Measurements from ENCODE around the gene AUTS2. TPM values are rescaled to one million over a fixed set of nuclear protein-coding genes. Genes with fewer than 3 reads are reported as not detected.

Gene AUTS2
- total RNA-seq, 1 experiment from 2014 or later: 256 TPM

DNA sequence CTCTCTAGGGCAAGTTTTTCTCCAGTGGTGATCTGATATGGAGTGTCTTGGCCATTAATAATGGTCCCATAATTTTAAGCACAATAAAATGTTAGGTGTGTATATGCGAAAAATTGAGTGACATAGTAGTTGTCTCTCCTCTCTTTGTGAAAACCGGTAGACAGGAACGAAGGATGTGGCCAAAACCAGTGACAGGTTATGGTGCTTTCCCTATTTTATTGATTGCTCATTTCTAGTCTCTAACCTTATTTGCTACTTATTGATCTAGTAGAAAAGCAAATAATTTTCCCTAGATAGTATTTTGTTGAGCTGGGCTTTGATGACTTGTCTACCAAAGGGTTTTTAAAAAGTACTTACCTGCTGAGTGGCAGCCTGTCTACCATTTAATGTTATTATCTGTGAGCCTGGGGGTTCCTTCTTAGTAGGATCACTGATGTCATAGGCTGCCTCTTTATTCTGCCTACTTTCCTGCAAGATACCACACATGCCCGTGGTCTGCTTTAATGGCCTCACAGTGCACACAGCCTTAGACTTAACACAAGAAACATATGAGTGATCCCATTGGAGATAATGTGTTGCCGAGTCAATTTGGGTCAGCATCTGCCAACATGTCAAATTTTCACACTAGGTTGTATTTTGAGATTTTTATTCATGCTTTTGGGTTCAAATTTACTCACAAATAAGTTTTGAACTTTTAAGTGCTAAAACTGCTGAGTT is 100.0 kb downstream of the AUTS2 start:
- Histone ChIP-seq H3K18ac (ENCODE audit: insufficient read length, low read depth, low read length) (no peak overlapping the region), H3K27ac (ENCODE audit: insufficient read length, low read depth, low read length) (no peak overlapping the region), H2BK20ac (ENCODE audit: low read depth, low read length, poor library complexity, severe bottlenecking) (no peak overlapping the region), H2BK15ac (ENCODE audit: low read depth, low read length) (no peak overlapping the region), H3K56ac (ENCODE audit: insufficient read length, low read depth, low read length) (no peak overlapping the region), H3K23me2 (ENCODE audit: insufficient read length, low read depth, low read length, poor library complexity, severe bottlenecking) (no peaks in the 10 kb centered on the region), H4K5ac (ENCODE audit: insufficient read length, low read depth, low read length) (no peak overlapping the region), H3T11ph (ENCODE audit: low read length) (no peak overlapping the region), H2AK5ac (ENCODE audit: insufficient read length, low read length) (no peak overlapping the region), H3K9me3 (ENCODE audit: control insufficient read depth, low read depth, low read length) (no peaks in the 10 kb centered on the region), H3K79me2 (ENCODE audit: insufficient read depth, low read length) (no peaks in the 10 kb centered on the region; the same call in 1 of the 2 replicates), H3K14ac (ENCODE audit: insufficient read depth, low read length) (no peak overlapping the region), H3K23ac (ENCODE audit: insufficient read length, low read depth, low read length) (no peak overlapping the region), H3K4ac (ENCODE audit: low read depth, low read length) (no peak overlapping the region), H4K8ac (replicated peaks; ENCODE audit: insufficient read length, low read depth, low read length) (no peak overlapping the region), H2AFZ (ENCODE audit: low read length) (no peak overlapping the region), H2BK5ac (ENCODE audit: insufficient read length, low read length) (no peak overlapping the region), H3K4me1 (ENCODE audit: insufficient read depth, low read length) (no peaks in the 10 kb centered on the region), H4K20me1 (ENCODE audit: control insufficient read depth, insufficient read depth, insufficient read length) (no peaks in the 10 kb centered on the region), H3K4me2 (ENCODE audit: insufficient read depth, insufficient read length, low read length) (no peak overlapping the region), H3K79me1 (ENCODE audit: insufficient read depth, low read depth, low read length, poor library complexity, severe bottlenecking) (no peaks in the 10 kb centered on the region), H3K27me3 (ENCODE audit: insufficient read depth, low read length) (no peaks in the 10 kb centered on the region), H3K9ac (ENCODE audit: extremely low read depth, insufficient read length, low read length) (no peak overlapping the region), H2BK120ac (ENCODE audit: low read depth, low read length, poor library complexity, severe bottlenecking) (no peak overlapping the region), H4K91ac (ENCODE audit: insufficient read length, low read depth, low read length) (no peak overlapping the region), H2BK12ac (ENCODE audit: insufficient read length, low read depth, low read length) (no peak overlapping the region)
- Mint-ChIP-seq H3K4me1 (peaks cover 6 to 11% of the 10 kb centered on the region in 2 experiments; a peak in 3 of 4 replicates), H3K36me3 (ENCODE audit: insufficient read depth in 1 of 3, low read depth in 3 of 3) (no peaks in the 10 kb centered on the region), H3K27me3 (ENCODE audit: low read depth) (no peaks in the 10 kb centered on the region; the same call in 1 of the 2 replicates), H3K9me3 (no peaks in the 10 kb centered on the region), H3K27ac (no peak overlapping the region), H3K4me3 (no peak overlapping the region)
- DNase-seq: no peak
- no CpG with 5 or more reads among the region's 5 CpGs for WGBS (ENCODE audit: extremely low coverage, insufficient read length, low lambda C conversion rate)
- TF ChIP-seq, protein P1, sequence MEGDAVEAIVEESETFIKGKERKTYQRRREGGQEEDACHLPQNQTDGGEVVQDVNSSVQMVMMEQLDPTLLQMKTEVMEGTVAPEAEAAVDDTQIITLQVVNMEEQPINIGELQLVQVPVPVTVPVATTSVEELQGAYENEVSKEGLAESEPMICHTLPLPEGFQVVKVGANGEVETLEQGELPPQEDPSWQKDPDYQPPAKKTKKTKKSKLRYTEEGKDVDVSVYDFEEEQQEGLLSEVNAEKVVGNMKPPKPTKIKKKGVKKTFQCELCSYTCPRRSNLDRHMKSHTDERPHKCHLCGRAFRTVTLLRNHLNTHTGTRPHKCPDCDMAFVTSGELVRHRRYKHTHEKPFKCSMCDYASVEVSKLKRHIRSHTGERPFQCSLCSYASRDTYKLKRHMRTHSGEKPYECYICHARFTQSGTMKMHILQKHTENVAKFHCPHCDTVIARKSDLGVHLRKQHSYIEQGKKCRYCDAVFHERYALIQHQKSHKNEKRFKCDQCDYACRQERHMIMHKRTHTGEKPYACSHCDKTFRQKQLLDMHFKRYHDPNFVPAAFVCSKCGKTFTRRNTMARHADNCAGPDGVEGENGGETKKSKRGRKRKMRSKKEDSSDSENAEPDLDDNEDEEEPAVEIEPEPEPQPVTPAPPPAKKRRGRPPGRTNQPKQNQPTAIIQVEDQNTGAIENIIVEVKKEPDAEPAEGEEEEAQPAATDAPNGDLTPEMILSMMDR (conservative IDR thresholded peaks at IDR 0.05): no peak

Measured in H9 (cell line).